GF-D8 (cell line): ENCODE results near the gene ZNF827.

ENCODE experiments used
- DNase-seq: peaks from one replicate; lab custom pipeline; 2025; lab: John Stamatoyannopoulos, UW

ZNF827 gene

DNA sequence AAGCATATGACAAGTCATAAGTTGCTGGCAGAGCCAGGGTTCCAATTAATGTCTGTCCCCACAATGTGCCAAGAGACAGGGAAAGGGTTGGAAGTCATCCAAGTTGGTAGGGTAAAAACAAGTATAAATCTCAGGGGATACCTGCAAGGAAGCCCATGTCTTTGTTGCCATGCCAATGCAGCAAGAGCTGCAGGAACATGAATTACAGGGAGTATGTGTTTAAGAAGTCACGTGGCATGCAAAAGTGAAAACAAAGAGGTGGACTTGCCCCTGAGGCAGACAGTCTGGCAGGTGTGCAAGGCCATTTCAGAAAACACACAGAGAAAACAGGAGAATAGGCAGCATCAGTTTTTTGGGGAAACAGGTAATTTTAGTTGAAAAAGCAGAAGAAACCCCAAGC lies 229.3 kb downstream of the ZNF827 start:
- DNase-seq: no peak
